Astrocyte (in vitro differentiated cells and primary cell): ENCODE results near the gene ADCY5. TPM values are rescaled to one million over a fixed set of nuclear protein-coding genes. Genes with fewer than 3 reads are reported as not detected.

ENCODE experiments used
- DNase-seq: peaks from one replicate; pipeline ENCODE4 v3.0.0-alpha.2; 2010; ENCODE audit warnings: low read depth
- FAIRE-seq: peaks from 2 replicates; lab custom pipeline; 2011; peaks lifted over from hg19 to GRCh38; lab: Jason Lieb, UNC
- H2AFZ ChIP-seq: 2 replicates; pipeline ENCODE4 v1.6.0; 2012; ENCODE audit warnings: low read depth, low read length, inconsistent platforms
- H3K27ac ChIP-seq: 2 replicates; pipeline ENCODE4 v1.5.1; 2011; ENCODE audit warnings: low read depth, low read length, inconsistent platforms
- H3K27me3 ChIP-seq: 2 replicates; pipeline ENCODE4 v1.6.0; 2011; ENCODE audit warnings: low read length, inconsistent platforms; ENCODE audit not compliant: insufficient read depth
- H3K36me3 ChIP-seq: 2 replicates; pipeline ENCODE4 v1.5.1; 2011; ENCODE audit warnings: low read length, inconsistent platforms; ENCODE audit not compliant: insufficient read depth
- H3K4me1 ChIP-seq: 2 replicates; pipeline ENCODE4 v1.5.1; 2011; ENCODE audit warnings: low read length, inconsistent platforms; ENCODE audit not compliant: insufficient read depth
- H3K4me2 ChIP-seq: 2 replicates; pipeline ENCODE4 v1.6.0; 2012; ENCODE audit warnings: low read length, inconsistent platforms
- H3K4me3 ChIP-seq: 2 replicates; pipeline ENCODE4 v1.5.1; 2011; ENCODE audit warnings: low read depth, mild to moderate bottlenecking, low read length, inconsistent platforms; ENCODE audit not compliant: insufficient read depth
- H3K79me2 ChIP-seq: 2 replicates; pipeline ENCODE4 v1.6.0; 2012; ENCODE audit warnings: mild to moderate bottlenecking, low read length, inconsistent platforms; ENCODE audit not compliant: insufficient read depth
- H3K9ac ChIP-seq: 2 replicates; pipeline ENCODE4 v1.6.0; 2012; ENCODE audit warnings: mild to moderate bottlenecking, low read length, inconsistent platforms
- H3K9me3 ChIP-seq: 2 replicates; pipeline ENCODE4 v1.5.1; 2012; ENCODE audit warnings: low read depth, mild to moderate bottlenecking, low read length, inconsistent platforms; ENCODE audit not compliant: insufficient read depth
- H4K20me1 ChIP-seq: 2 replicates; pipeline ENCODE4 v1.6.0; 2012; ENCODE audit warnings: low read length, inconsistent platforms; ENCODE audit not compliant: insufficient read depth
- H3K27ac Mint-ChIP-seq: one replicate; pipeline ENCODE4 v1.8.0; 2021; ENCODE audit warnings: mild to moderate bottlenecking, mixed read lengths; ENCODE audit not compliant: unreplicated experiment
- H3K27me3 Mint-ChIP-seq: one replicate; pipeline ENCODE4 v1.8.0; 2021; ENCODE audit warnings: low read depth, mixed read lengths; ENCODE audit not compliant: unreplicated experiment
- H3K36me3 Mint-ChIP-seq: one replicate; pipeline ENCODE4 v1.8.0; 2021; ENCODE audit warnings: low read depth, mixed read lengths; ENCODE audit not compliant: unreplicated experiment
- H3K4me1 Mint-ChIP-seq: one replicate; pipeline ENCODE4 v1.8.0; 2021; ENCODE audit warnings: low read depth, mixed read lengths; ENCODE audit not compliant: unreplicated experiment
- H3K4me3 Mint-ChIP-seq: one replicate; pipeline ENCODE4 v1.8.0; 2021; ENCODE audit warnings: mild to moderate bottlenecking, moderate library complexity, mixed read lengths; ENCODE audit not compliant: unreplicated experiment
- H3K9me3 Mint-ChIP-seq: one replicate; pipeline ENCODE4 v1.8.0; 2021; ENCODE audit warnings: mild to moderate bottlenecking, mixed read lengths; ENCODE audit not compliant: unreplicated experiment
- EZH2 ChIP-seq: IDR thresholded peaks from 2 replicates; pipeline ENCODE4 v1.6.1; 2012; ENCODE audit warnings: mild to moderate bottlenecking, low read length, inconsistent platforms; ENCODE audit not compliant: insufficient read depth
- total RNA-seq: library from RNA; stranded (reverse); gene quantifications from 2 replicates; pipeline ENCODE4 v1.2.1, GENCODE V29; 2021
- TF ChIP-seq, protein P1 (sequence below): IDR thresholded peaks from 2 replicates; pipeline ENCODE4 v1.5.1; 2011; ENCODE audit warnings: low read depth, mild to moderate bottlenecking, inconsistent platforms, low read length, moderate library complexity; ENCODE audit not compliant: insufficient read depth

Gene ADCY5
- total RNA-seq, 1 donor from 2014 or later = 1.2 TPM

DNA sequence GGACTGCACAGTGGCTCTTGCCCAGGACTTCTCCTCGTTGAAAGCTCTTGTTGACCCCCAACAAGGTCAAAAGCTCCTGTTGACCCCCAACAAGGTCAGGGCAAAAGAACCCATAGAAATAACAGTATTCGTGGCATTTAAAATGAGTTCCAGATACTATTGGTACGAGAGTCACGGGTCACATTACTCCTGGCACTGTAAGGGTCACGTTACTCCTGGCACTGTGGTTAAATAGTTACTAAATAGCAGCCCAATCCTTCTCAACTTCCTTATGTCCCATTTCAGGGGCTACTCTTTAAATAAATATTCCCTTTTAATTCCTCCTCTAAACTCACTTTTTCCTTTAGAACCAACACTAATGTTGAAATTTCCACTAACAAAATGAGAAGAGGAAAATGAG lies 18.2 kb upstream of the ADCY5 start:
- no peak overlapping the region for H3K27ac Mint-ChIP-seq
- Histone ChIP-seq H3K79me2 (no peaks in the 10 kb centered on the region), H3K9ac (no peak overlapping the region), H3K27me3 (peaks cover 28% of the 10 kb centered on the region), H3K4me3 (no peak overlapping the region), H3K9me3 (no peaks in the 10 kb centered on the region), H3K4me2 (no peak overlapping the region), H3K36me3 (no peaks in the 10 kb centered on the region), H3K4me1 (no peaks in the 10 kb centered on the region), H4K20me1 (no peaks in the 10 kb centered on the region), H3K27ac (no peak overlapping the region), H2AFZ (no peak overlapping the region)
- peaks cover 55% of the 10 kb centered on the region for H3K27me3 Mint-ChIP-seq
- FAIRE-seq (no peak), DNase-seq (no peak)
- H3K4me3 Mint-ChIP-seq = no peak overlapping the region
- H3K36me3 Mint-ChIP-seq = no peaks in the 10 kb centered on the region
- peaks cover 3% of the 10 kb centered on the region for H3K4me1 Mint-ChIP-seq
- no peaks in the 10 kb centered on the region for H3K9me3 Mint-ChIP-seq
- no peak for TF ChIP-seq EZH2
- TF ChIP-seq, protein P1, sequence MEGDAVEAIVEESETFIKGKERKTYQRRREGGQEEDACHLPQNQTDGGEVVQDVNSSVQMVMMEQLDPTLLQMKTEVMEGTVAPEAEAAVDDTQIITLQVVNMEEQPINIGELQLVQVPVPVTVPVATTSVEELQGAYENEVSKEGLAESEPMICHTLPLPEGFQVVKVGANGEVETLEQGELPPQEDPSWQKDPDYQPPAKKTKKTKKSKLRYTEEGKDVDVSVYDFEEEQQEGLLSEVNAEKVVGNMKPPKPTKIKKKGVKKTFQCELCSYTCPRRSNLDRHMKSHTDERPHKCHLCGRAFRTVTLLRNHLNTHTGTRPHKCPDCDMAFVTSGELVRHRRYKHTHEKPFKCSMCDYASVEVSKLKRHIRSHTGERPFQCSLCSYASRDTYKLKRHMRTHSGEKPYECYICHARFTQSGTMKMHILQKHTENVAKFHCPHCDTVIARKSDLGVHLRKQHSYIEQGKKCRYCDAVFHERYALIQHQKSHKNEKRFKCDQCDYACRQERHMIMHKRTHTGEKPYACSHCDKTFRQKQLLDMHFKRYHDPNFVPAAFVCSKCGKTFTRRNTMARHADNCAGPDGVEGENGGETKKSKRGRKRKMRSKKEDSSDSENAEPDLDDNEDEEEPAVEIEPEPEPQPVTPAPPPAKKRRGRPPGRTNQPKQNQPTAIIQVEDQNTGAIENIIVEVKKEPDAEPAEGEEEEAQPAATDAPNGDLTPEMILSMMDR = no peak

DNA sequence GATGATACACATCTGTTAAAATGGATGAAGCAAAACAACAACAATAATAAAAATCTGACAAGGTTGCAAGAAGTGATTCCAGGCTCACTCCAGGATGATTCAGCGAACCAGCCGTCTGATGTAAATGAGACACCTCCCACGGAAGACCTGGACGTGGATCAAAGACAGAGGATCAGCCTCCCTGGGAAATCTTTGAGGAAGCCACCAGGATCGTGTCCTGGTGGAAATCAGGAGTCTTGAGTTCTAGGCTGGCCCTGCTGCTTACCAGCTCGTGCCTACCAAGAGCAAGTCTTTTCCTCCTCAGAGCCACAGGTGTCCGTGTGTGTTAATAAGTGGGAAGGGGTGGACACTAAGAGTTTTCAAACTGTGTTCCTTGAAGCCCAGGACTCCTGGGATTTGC lies 15.3 kb upstream of the ADCY5 start:
- no peaks in the 10 kb centered on the region for H3K36me3 Mint-ChIP-seq
- H3K27ac Mint-ChIP-seq = no peak overlapping the region
- Histone ChIP-seq H3K9me3 (no peaks in the 10 kb centered on the region), H3K27ac (no peak overlapping the region), H3K4me3 (no peak overlapping the region), H3K4me2 (no peak overlapping the region), H3K79me2 (no peaks in the 10 kb centered on the region), H3K36me3 (no peaks in the 10 kb centered on the region), H3K27me3 (peaks cover 38% of the 10 kb centered on the region), H3K4me1 (no peaks in the 10 kb centered on the region), H2AFZ (no peak overlapping the region), H4K20me1 (no peaks in the 10 kb centered on the region), H3K9ac (no peak overlapping the region)
- TF ChIP-seq EZH2 = no peak
- TF ChIP-seq, protein P1 = no peak
- H3K9me3 Mint-ChIP-seq = no peaks in the 10 kb centered on the region
- no peak overlapping the region for H3K4me3 Mint-ChIP-seq
- DNase-seq (no peak), FAIRE-seq (no peak)
- H3K4me1 Mint-ChIP-seq = peaks cover 3% of the 10 kb centered on the region
- H3K27me3 Mint-ChIP-seq = peaks cover 59% of the 10 kb centered on the region

DNA sequence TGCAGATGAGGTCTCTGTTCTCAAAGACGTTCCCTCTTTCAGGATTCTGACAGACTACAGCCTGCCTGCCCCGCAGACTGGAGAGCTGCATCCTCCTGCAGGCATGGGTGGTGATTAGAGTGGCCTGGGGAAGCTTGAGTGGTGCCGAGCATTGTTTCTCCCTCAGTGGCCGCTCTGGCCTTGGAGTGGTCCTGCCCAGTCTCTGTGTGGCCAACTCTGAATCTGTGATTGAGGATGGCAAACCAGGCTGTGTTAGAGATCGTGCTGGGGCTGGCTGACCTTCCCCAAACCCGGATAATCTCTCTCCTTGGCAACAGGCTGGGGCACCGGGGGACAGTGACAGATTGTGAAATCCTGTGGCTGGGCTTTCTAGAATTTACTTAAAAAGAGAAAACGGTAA lies 11.0 kb upstream of the ADCY5 start:
- Histone ChIP-seq H4K20me1 (no peaks in the 10 kb centered on the region), H3K4me2 (no peak overlapping the region), H3K4me1 (no peaks in the 10 kb centered on the region), H3K27me3 (peaks cover 47% of the 10 kb centered on the region), H3K27ac (no peak overlapping the region), H3K9ac (no peak overlapping the region), H2AFZ (no peak overlapping the region), H3K9me3 (no peaks in the 10 kb centered on the region), H3K36me3 (no peaks in the 10 kb centered on the region), H3K79me2 (no peaks in the 10 kb centered on the region), H3K4me3 (no peak overlapping the region)
- TF ChIP-seq, protein P1 = no peak
- TF ChIP-seq EZH2 = no peak
- H3K4me3 Mint-ChIP-seq = no peak overlapping the region
- FAIRE-seq (no peak), DNase-seq (no peak)
- no peaks in the 10 kb centered on the region for H3K36me3 Mint-ChIP-seq
- peaks cover 3% of the 10 kb centered on the region for H3K4me1 Mint-ChIP-seq
- H3K27me3 Mint-ChIP-seq = peaks cover 67% of the 10 kb centered on the region
- H3K9me3 Mint-ChIP-seq = no peaks in the 10 kb centered on the region
- no peak overlapping the region for H3K27ac Mint-ChIP-seq
